Left lung (tissue), 10 donors: Measurements from ENCODE around the gene IL1A. TPM values are rescaled to one million over a fixed set of nuclear protein-coding genes. Genes with fewer than 3 reads are reported as not detected.
A peak's percentile ranks its signal among the peaks of the same experiment; 100 is the strongest.

Experiments
- ATAC-seq: fragments of 200-7000 bp; cut with Tn5 transposase; one replicate; pipeline ENCODE4 v1.9.1; 2020; ENCODE audit warnings: moderate library complexity
- DNase-seq, 4 donors: peaks; one replicate each; pipeline ENCODE4 v3.0.0-alpha.2; 2013 to 2020
- H3K27ac ChIP-seq, 2 donors: fragments of 200-600 bp; sonication (generic) in 1 of 2; one replicate each; pipeline versions ENCODE4 v1.5.0 to v1.8.0; 2020 to 2021
- H3K27me3 ChIP-seq, 2 donors: fragments of 200-600 bp; sonication (generic) in 1 of 2; one replicate each; pipeline versions ENCODE4 v1.5.0 to v1.8.0; 2020 to 2021
- H3K36me3 ChIP-seq, 2 donors: fragments of 200-600 bp; sonication (generic) in 1 of 2; one replicate each; pipeline versions ENCODE4 v1.5.0 to v1.8.0; 2020 to 2021
- H3K4me1 ChIP-seq, 2 donors: fragments of 200-600 bp; one replicate each; pipeline ENCODE4 v1.8.0; 2021
- H3K4me3 ChIP-seq, 2 donors: fragments of 200-600 bp; sonication (generic) in 1 of 2; one replicate each; pipeline versions ENCODE4 v1.5.0 to v1.8.0; 2020 to 2021; ENCODE audit warnings: mild to moderate bottlenecking in 1 of 2
- H3K9me3 ChIP-seq, 2 donors: fragments of 200-600 bp; sonication (generic) in 1 of 2; one replicate each; pipeline versions ENCODE4 v1.5.0 to v1.8.0; 2020 to 2021
- CTCF ChIP-seq, 2 donors: fragments of 200-600 bp; sonication (generic) in 1 of 2; IDR thresholded peaks; one replicate each; pipeline versions ENCODE4 v1.5.0 to v1.8.0; 2021; ENCODE audit warnings: antibody characterized with exemption in 2 of 2
- intact Hi-C, 2 donors: fragments of 100-400 bp; cut with DNase I; formaldehyde crosslinking; loops; one replicate each; pipeline versions ENCODE4 v1.11.2 to v1.14.2; 2022
- polyA plus RNA-seq, 6 donors: library from polyadenylated mRNA; unstranded; fragments of 120-200 nt; gene quantifications; one replicate each; pipeline ENCODE4 v1.2.1, GENCODE V29; 2013; ENCODE audit not compliant: insufficient read length in 6 of 6
- total RNA-seq, 2 donors: library from RNA; stranded (reverse); fragmentation: NEBNext Ultra II Directional; extraction: Animal tissue kit (Norgen Biotek cat#: 25700); gene quantifications; one replicate each; pipeline ENCODE4 v1.2.1, GENCODE V29; 2021
- donor health status: DM: no; HTN: yes; CAD: no.
- donor health status: DM: no; HTN: no; CAD: no.

The IL1A gene
- total and polyA plus RNA-seq, 8 donors, result 0.07 to 2.0 (median 0.13) TPM

- Histone ChIP-seq H3K27ac (peak within 1 kb of the TSS; percentile 2 to 59), H3K4me3 (peak within 1 kb of the TSS; percentile 62 to 63), H3K27me3 (no peaks in the 10 kb centered on the region), H3K9me3 (no peaks in the 10 kb centered on the region), H3K36me3 (no peaks in the 10 kb centered on the region), H3K4me1 (peaks cover 6 to 36% of the 10 kb centered on the region in 2 donors)
- ATAC-seq, result peak; percentile 100
- intact Hi-C loops, result no loop called here
- TF ChIP-seq CTCF (IDR thresholded peaks at IDR 0.05), result no peak
- DNase-seq, result peak; percentile 94 to 98 (median 97)
Observed at GRCh38 chr2:112764071-112765044, 19.9 kb downstream of the IL1A start, which contains the start of gene CKAP2L. Gene CKAP2L (minus strand): TSS chr2:112764609. CDS start chr2:112764598, 11 bp downstream.

- DNase-seq (no peak), ATAC-seq (no peak)
- peaks cover 6 to 20% of the 10 kb centered on the region in 2 donors for H3K4me1 ChIP-seq
- H3K27ac ChIP-seq, result no peak overlapping the region
- intact Hi-C loops, result no loop called here
- no peaks in the 10 kb centered on the region for H3K27me3 ChIP-seq
- H3K4me3 ChIP-seq, result no peak overlapping the region
- TF ChIP-seq CTCF (IDR thresholded peaks at IDR 0.05), result no peak
- no peaks in the 10 kb centered on the region for H3K9me3 ChIP-seq
- no peaks in the 10 kb centered on the region for H3K36me3 ChIP-seq
Observed at GRCh38 chr2:112762276-112762675, 22.0 kb downstream of the IL1A start.

DNA sequence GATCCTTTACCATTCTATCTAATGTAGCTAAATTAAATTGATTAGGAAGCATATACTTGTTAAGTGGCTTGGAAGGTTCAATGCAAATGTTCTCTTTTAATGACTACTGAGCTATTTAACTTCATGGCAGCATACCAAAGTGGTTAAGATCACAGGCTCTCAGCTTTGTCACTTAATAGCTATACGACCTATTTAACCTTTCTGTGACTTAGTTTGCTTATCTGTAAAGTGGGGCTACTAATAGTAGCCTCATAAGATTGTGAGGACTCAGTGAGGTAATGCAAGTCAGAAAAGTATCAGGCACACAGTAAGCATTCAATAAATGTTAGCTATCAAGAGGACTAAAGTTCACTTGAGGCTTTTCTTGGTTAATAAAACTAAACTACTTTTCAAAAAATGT is 24.1 kb downstream of the IL1A start:
- no peaks in the 10 kb centered on the region for H3K27me3 ChIP-seq
- no peaks in the 10 kb centered on the region for H3K9me3 ChIP-seq
- TF ChIP-seq CTCF (IDR thresholded peaks at IDR 0.05), result no peak
- ATAC-seq (no peak), DNase-seq (no peak)
- intact Hi-C loops, result no loop called here
- no peak overlapping the region for H3K4me3 ChIP-seq
- no peaks in the 10 kb centered on the region for H3K36me3 ChIP-seq
- H3K27ac ChIP-seq, result no peak overlapping the region
- H3K4me1 ChIP-seq, result peaks cover 6 to 15% of the 10 kb centered on the region in 2 donors

- intact Hi-C loops, result loop anchor here in 1 of 2 donors (10.0 kb wide), 1 partner anchor 126 kb away; no protein-coding TSS in a partner anchor
- no peaks in the 10 kb centered on the region for H3K36me3 ChIP-seq
- no peak overlapping the region for H3K27ac ChIP-seq
- H3K4me3 ChIP-seq, result no peak overlapping the region
- TF ChIP-seq CTCF (IDR thresholded peaks at IDR 0.05), result no peak
- no peak for DNase-seq
- ATAC-seq, result no peak
- H3K4me1 ChIP-seq, result peaks cover under 1 to 6% of the 10 kb centered on the region in 2 donors
- H3K27me3 ChIP-seq, result no peaks in the 10 kb centered on the region
- no peaks in the 10 kb centered on the region for H3K9me3 ChIP-seq
Observed at GRCh38 chr2:112758711-112759110, 25.6 kb downstream of the IL1A start.

DNA sequence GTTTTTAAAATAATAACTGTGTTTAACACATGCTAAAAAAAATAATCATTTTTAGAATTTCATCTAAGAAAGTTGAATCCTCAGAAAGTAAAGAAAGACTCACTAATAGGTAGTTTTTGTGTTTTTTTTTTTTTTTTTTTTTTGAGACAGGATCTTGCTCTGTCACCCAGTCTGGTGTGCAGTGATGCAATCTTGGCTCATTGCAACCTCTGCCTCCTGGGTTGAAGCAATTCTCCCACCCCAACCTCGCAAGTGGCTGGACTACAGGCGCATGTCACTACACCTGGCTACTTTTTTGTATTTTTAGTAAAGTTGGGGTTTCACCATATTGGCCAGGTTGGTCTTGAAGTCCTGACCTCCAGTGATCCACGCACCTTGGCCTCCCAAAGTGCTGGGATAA is 27.0 kb downstream of the IL1A start:
- no peak overlapping the region for H3K4me3 ChIP-seq
- no peaks in the 10 kb centered on the region for H3K4me1 ChIP-seq
- ATAC-seq (no peak), DNase-seq (peak in 1 of 4 donors; percentile 39)
- H3K36me3 ChIP-seq, result no peaks in the 10 kb centered on the region
- peak overlapping the region in 1 of 2 donors; percentile 48 for H3K27ac ChIP-seq
- no peak for TF ChIP-seq CTCF (IDR thresholded peaks at IDR 0.05)
- H3K27me3 ChIP-seq, result no peaks in the 10 kb centered on the region
- H3K9me3 ChIP-seq, result no peaks in the 10 kb centered on the region
- intact Hi-C loops, result loop anchor here in 1 of 2 donors (10.0 kb wide), 1 partner anchor 128 kb away; no protein-coding TSS in a partner anchor
